ACC112 (cell line): ENCODE results near the gene KTI12.
A peak's percentile ranks its signal among the peaks of the same experiment; 100 is the strongest.
"Not testable (repeated sequence)": the region's sequence is repeated elsewhere in the genome, so short reads cannot be mapped to it uniquely, and the experiment has no call there.

Source experiments
- H2AFZ ChIP-seq: fragments of 200-600 bp; sonication (generic); one replicate; pipeline ENCODE4 v1.6.0; 2017; ENCODE audit warnings: antibody characterized with exemption, low read length; ENCODE audit not compliant: unreplicated experiment
- H3K27ac ChIP-seq: fragments of 200-600 bp; sonication (generic); 2 replicates; pipeline ENCODE4 v1.5.1; 2014; ENCODE audit warnings: low read depth, mild to moderate bottlenecking, antibody characterized with exemption, low read length, moderate library complexity
- H3K27me3 ChIP-seq: fragments of 200-600 bp; sonication (generic); 2 replicates; pipeline ENCODE4 v1.6.1; 2014; ENCODE audit warnings: mild to moderate bottlenecking, antibody characterized with exemption, low read length, moderate library complexity, mixed read lengths; ENCODE audit not compliant: insufficient read depth
- H3K36me3 ChIP-seq: fragments of 200-600 bp; sonication (generic); 2 replicates; pipeline ENCODE4 v1.6.1; 2016; ENCODE audit warnings: mild to moderate bottlenecking, antibody characterized with exemption, low read length, moderate library complexity, mixed read lengths; ENCODE audit not compliant: insufficient read depth
- H3K4me1 ChIP-seq: fragments of 200-600 bp; sonication (generic); one replicate; pipeline ENCODE4 v1.6.1; 2016; ENCODE audit warnings: low read length, mixed read lengths; ENCODE audit not compliant: insufficient read depth, unreplicated experiment, control insufficient read depth
- H3K4me3 ChIP-seq: fragments of 200-600 bp; sonication (generic); 2 replicates; pipeline ENCODE4 v1.5.1; 2014; ENCODE audit warnings: mild to moderate bottlenecking, low read depth, low read length
- H3K79me2 ChIP-seq: fragments of 200-600 bp; sonication (generic); one replicate; pipeline ENCODE4 v1.6.0; 2016; ENCODE audit warnings: low read length; ENCODE audit not compliant: control insufficient read depth, unreplicated experiment, insufficient read depth

Gene KTI12

GRCh38 chr1:52056937-52057231 is 23.3 kb upstream of the KTI12 start:
- Histone ChIP-seq H3K4me1 (peaks cover 35% of the 10 kb centered on the region), H3K4me3 (peak overlapping the region; percentile 90), H3K27ac (peak overlapping the region; percentile 80), H2AFZ (no peak overlapping the region), H3K79me2 (peaks cover 75% of the 10 kb centered on the region), H3K27me3 (no peaks in the 10 kb centered on the region), H3K36me3 (peaks cover 12% of the 10 kb centered on the region)

- peaks cover 12% of the 10 kb centered on the region for H3K36me3 ChIP-seq
- H2AFZ ChIP-seq = peak within 1 kb of the TSS; percentile 81
- peaks cover 75% of the 10 kb centered on the region for H3K79me2 ChIP-seq
Observed at GRCh38 chr1:52056163-52056936, 22.7 kb upstream of the KTI12 start, which contains the start of gene BTF3L4. Gene BTF3L4 (plus strand): TSS chr1:52056295. CDS start chr1:52059848, 3,553 bp downstream.

GRCh38 chr1:52055866-52056162 is 22.2 kb upstream of the KTI12 start:
- peak overlapping the region; percentile 80 for H3K27ac ChIP-seq
- H3K4me3 ChIP-seq = peak overlapping the region; percentile 90
- H3K4me1 ChIP-seq = peaks cover 35% of the 10 kb centered on the region
- peaks cover 71% of the 10 kb centered on the region for H3K79me2 ChIP-seq
- peaks cover 11% of the 10 kb centered on the region for H3K36me3 ChIP-seq
- peak overlapping the region; percentile 48 for H2AFZ ChIP-seq
- H3K27me3 ChIP-seq = no peaks in the 10 kb centered on the region

More at GRCh38 chr1:52056163-52056936, 22.7 kb upstream of the KTI12 start, which contains the start of gene BTF3L4:
- no peaks in the 10 kb centered on the region for H3K27me3 ChIP-seq
- H3K4me3 ChIP-seq = peak within 1 kb of the TSS; percentile 90
- peak within 1 kb of the TSS; percentile 80 for H3K27ac ChIP-seq
- peaks cover 35% of the 10 kb centered on the region for H3K4me1 ChIP-seq

- Histone ChIP-seq H3K4me3 (peak within 1 kb of the TSS; percentile 90), H3K27me3 (no peaks in the 10 kb centered on the region), H3K79me2 (peaks cover 66% of the 10 kb centered on the region), H3K27ac (peak within 1 kb of the TSS; percentile 80), H2AFZ (peak within 1 kb of the TSS; percentile 48), H3K36me3 (peaks cover 7% of the 10 kb centered on the region), H3K4me1 (peaks cover 35% of the 10 kb centered on the region)
Observed at GRCh38 chr1:52055066-52055865, 21.7 kb upstream of the KTI12 start, which contains the start of gene TXNDC12. Gene TXNDC12 (minus strand): TSS chr1:52055191. CDS start chr1:52055096, 95 bp downstream.

GRCh38 chr1:52054496-52055065 is 21.0 kb upstream of the KTI12 start:
- H3K27ac ChIP-seq = peak overlapping the region; percentile 80
- H3K4me3 ChIP-seq = peak overlapping the region; percentile 90
- peaks cover 29% of the 10 kb centered on the region for H3K4me1 ChIP-seq
- H3K27me3 ChIP-seq = no peaks in the 10 kb centered on the region
- peak overlapping the region; percentile 48 for H2AFZ ChIP-seq
- peaks cover 3% of the 10 kb centered on the region; the same call in 1 of the 2 replicates for H3K36me3 ChIP-seq
- peaks cover 59% of the 10 kb centered on the region for H3K79me2 ChIP-seq

GRCh38 chr1:52053862-52054261 is 20.3 kb upstream of the KTI12 start:
- peaks cover 54% of the 10 kb centered on the region for H3K79me2 ChIP-seq
- H3K27me3 ChIP-seq = no peaks in the 10 kb centered on the region
- H3K36me3 ChIP-seq = peaks cover 3% of the 10 kb centered on the region; the same call in 1 of the 2 replicates
- H3K27ac ChIP-seq = no peak overlapping the region
- H3K4me3 ChIP-seq = peak overlapping the region; percentile 90
- H3K4me1 ChIP-seq = peaks cover 24% of the 10 kb centered on the region
- H2AFZ ChIP-seq = no peak overlapping the region

GRCh38 chr1:52049337-52049736 is 15.7 kb upstream of the KTI12 start:
- not testable (repeated sequence) for H2AFZ ChIP-seq, H3K4me3 ChIP-seq, H3K27ac ChIP-seq, H3K4me1 ChIP-seq, H3K36me3 ChIP-seq, H3K27me3 ChIP-seq
- H3K79me2 ChIP-seq = peaks cover 28% of the 10 kb centered on the region

GRCh38 chr1:52045666-52046195 is 12.1 kb upstream of the KTI12 start:
- H3K4me1 ChIP-seq, H3K36me3 ChIP-seq, H3K27ac ChIP-seq, H3K27me3 ChIP-seq, H3K4me3 ChIP-seq, H2AFZ ChIP-seq: not testable (repeated sequence)
- H3K79me2 ChIP-seq = peaks cover 17% of the 10 kb centered on the region

- Histone ChIP-seq H3K4me3 (no peak overlapping the region), H3K27ac (no peak overlapping the region), H3K79me2 (peaks cover 17% of the 10 kb centered on the region), H2AFZ (no peak overlapping the region), H3K4me1 (no peaks in the 10 kb centered on the region), H3K27me3 (no peaks in the 10 kb centered on the region), H3K36me3 (no peaks in the 10 kb centered on the region)
Observed at GRCh38 chr1:52045236-52045635, 11.6 kb upstream of the KTI12 start.

GRCh38 chr1:52041551-52042185 is 8.1 kb upstream of the KTI12 start:
- no peak overlapping the region for H3K27ac ChIP-seq
- H3K4me1 ChIP-seq = peaks cover 5% of the 10 kb centered on the region
- H3K36me3 ChIP-seq = no peaks in the 10 kb centered on the region
- H2AFZ ChIP-seq = no peak overlapping the region
- no peak overlapping the region for H3K4me3 ChIP-seq
- no peaks in the 10 kb centered on the region for H3K27me3 ChIP-seq
- peaks cover 13% of the 10 kb centered on the region for H3K79me2 ChIP-seq
